ENCODE measurements around the gene NMNAT2.

Gene NMNAT2

GRCh38 chr1:183300395-183300794 lies 117.8 kb downstream of the NMNAT2 start:
- in situ Hi-C loops (cut with HindIII; ENCODE audit: low pct_ligation_motif_present, low pct_unique_long_range_greater_than_20kb, low sequenced_read_pairs), result no loop called here
- DNase-seq, result no peak

GRCh38 chr1:183296782-183297181 lies 121.4 kb downstream of the NMNAT2 start:
- in situ Hi-C loops (cut with HindIII; ENCODE audit: low pct_ligation_motif_present, low pct_unique_long_range_greater_than_20kb, low sequenced_read_pairs), result no loop called here
- DNase-seq, result no peak

GRCh38 chr1:183295521-183295920 lies 122.7 kb downstream of the NMNAT2 start:
- no peak for DNase-seq
- in situ Hi-C loops (cut with HindIII; ENCODE audit: low pct_ligation_motif_present, low pct_unique_long_range_greater_than_20kb, low sequenced_read_pairs), result no loop called here

GRCh38 chr1:183293876-183294275 lies 124.3 kb downstream of the NMNAT2 start:
- DNase-seq, result no peak
- in situ Hi-C loops (cut with HindIII; ENCODE audit: low pct_ligation_motif_present, low pct_unique_long_range_greater_than_20kb, low sequenced_read_pairs), result no loop called here

- in situ Hi-C loops (cut with HindIII; ENCODE audit: low pct_ligation_motif_present, low pct_unique_long_range_greater_than_20kb, low sequenced_read_pairs), result no loop called here
- DNase-seq, result no peak
Observed at GRCh38 chr1:183293241-183293640, 124.9 kb downstream of the NMNAT2 start.

- DNase-seq, result no peak
- in situ Hi-C loops (cut with HindIII; ENCODE audit: low pct_ligation_motif_present, low pct_unique_long_range_greater_than_20kb, low sequenced_read_pairs), result no loop called here
Observed at GRCh38 chr1:183291802-183292514, 126.2 kb downstream of the NMNAT2 start.

GRCh38 chr1:183291216-183291762 lies 126.9 kb downstream of the NMNAT2 start:
- in situ Hi-C loops (cut with HindIII; ENCODE audit: low pct_ligation_motif_present, low pct_unique_long_range_greater_than_20kb, low sequenced_read_pairs), result no loop called here
- DNase-seq, result no peak

- DNase-seq, result no peak
- in situ Hi-C loops (cut with HindIII; ENCODE audit: low pct_ligation_motif_present, low pct_unique_long_range_greater_than_20kb, low sequenced_read_pairs), result no loop called here
Observed at GRCh38 chr1:183290628-183291027, 127.6 kb downstream of the NMNAT2 start.

- no peak for DNase-seq
- in situ Hi-C loops (cut with HindIII; ENCODE audit: low pct_ligation_motif_present, low pct_unique_long_range_greater_than_20kb, low sequenced_read_pairs), result no loop called here
Observed at GRCh38 chr1:183289051-183289496, 129.1 kb downstream of the NMNAT2 start.

GRCh38 chr1:183288583-183288982 lies 129.6 kb downstream of the NMNAT2 start:
- DNase-seq, result no peak
- in situ Hi-C loops (cut with HindIII; ENCODE audit: low pct_ligation_motif_present, low pct_unique_long_range_greater_than_20kb, low sequenced_read_pairs), result no loop called here

- in situ Hi-C loops (cut with HindIII; ENCODE audit: low pct_ligation_motif_present, low pct_unique_long_range_greater_than_20kb, low sequenced_read_pairs), result no loop called here
- DNase-seq, result no peak
Observed at GRCh38 chr1:183287191-183287675, 130.9 kb downstream of the NMNAT2 start.

- in situ Hi-C loops (cut with HindIII; ENCODE audit: low pct_ligation_motif_present, low pct_unique_long_range_greater_than_20kb, low sequenced_read_pairs), result no loop called here
- no peak for DNase-seq
Observed at GRCh38 chr1:183285746-183286145, 132.4 kb downstream of the NMNAT2 start.

- DNase-seq, result no peak
- in situ Hi-C loops (cut with HindIII; ENCODE audit: low pct_ligation_motif_present, low pct_unique_long_range_greater_than_20kb, low sequenced_read_pairs), result no loop called here
Observed at GRCh38 chr1:183285256-183285655, 132.9 kb downstream of the NMNAT2 start.

GRCh38 chr1:183284086-183284485 lies 134.1 kb downstream of the NMNAT2 start:
- in situ Hi-C loops (cut with HindIII; ENCODE audit: low pct_ligation_motif_present, low pct_unique_long_range_greater_than_20kb, low sequenced_read_pairs), result no loop called here

GRCh38 chr1:183283286-183283685 lies 134.9 kb downstream of the NMNAT2 start:
- no peak for DNase-seq
- in situ Hi-C loops (cut with HindIII; ENCODE audit: low pct_ligation_motif_present, low pct_unique_long_range_greater_than_20kb, low sequenced_read_pairs), result no loop called here

More at GRCh38 chr1:183284086-183284485, 134.1 kb downstream of the NMNAT2 start:
- no peak for DNase-seq

- no peak for DNase-seq
- in situ Hi-C loops (cut with HindIII; ENCODE audit: low pct_ligation_motif_present, low pct_unique_long_range_greater_than_20kb, low sequenced_read_pairs), result no loop called here
Observed at GRCh38 chr1:183282101-183282855, 135.9 kb downstream of the NMNAT2 start.

- DNase-seq, result peak; percentile 84
- in situ Hi-C loops (cut with HindIII; ENCODE audit: low pct_ligation_motif_present, low pct_unique_long_range_greater_than_20kb, low sequenced_read_pairs), result no loop called here
Observed at GRCh38 chr1:183281553-183282091, 136.6 kb downstream of the NMNAT2 start.

GRCh38 chr1:183281039-183281438 lies 137.1 kb downstream of the NMNAT2 start:
- no peak for DNase-seq
- in situ Hi-C loops (cut with HindIII; ENCODE audit: low pct_ligation_motif_present, low pct_unique_long_range_greater_than_20kb, low sequenced_read_pairs), result no loop called here

GRCh38 chr1:183279835-183280234 lies 138.3 kb downstream of the NMNAT2 start:
- in situ Hi-C loops (cut with HindIII; ENCODE audit: low pct_ligation_motif_present, low pct_unique_long_range_greater_than_20kb, low sequenced_read_pairs), result no loop called here
- no peak for DNase-seq
